CD4-positive, alpha-beta T cell (primary cell): ENCODE results near the gene PLOD1. TPM values are rescaled to one million over a fixed set of nuclear protein-coding genes. Genes with fewer than 3 reads are reported as not detected.

Experiments used
- ATAC-seq: fragments of 200-7000 bp; cut with Tn5 transposase; one replicate; pipeline ENCODE4 v1.10.0; 2022; ENCODE audit warnings: mild to moderate bottlenecking; ENCODE audit not compliant: poor library complexity
- CTCF ChIA-PET: fragments of 350-600 bp; sonication (Branson Sonifier 250); formaldehyde crosslinking; loops from one replicate; lab custom pipeline; 2021; ENCODE audit warnings: antibody characterized with exemption, inconsistent platforms; lab: Charles Lee
- POLR2A ChIA-PET: fragments of 350-600 bp; sonication (Branson Sonifier 250); formaldehyde crosslinking; loops from one replicate; lab custom pipeline; 2021; ENCODE audit warnings: antibody characterized with exemption, inconsistent platforms; lab: Charles Lee
- DNase-seq, 14 experiments: peaks; one replicate each; pipeline ENCODE4 v3.0.0-alpha.2; 2013 to 2020; ENCODE audit warnings: mixed read lengths in 2 of 14
- H3K27ac ChIP-seq, 2 donors: one replicate each; pipeline versions ENCODE4 v1.5.1 to v1.7.0; 2013; ENCODE audit warnings: low read length in 2 of 2, low read depth in 1 of 2, mild to moderate bottlenecking in 1 of 2
- H3K27me3 ChIP-seq, 2 experiments: 1 replicate in 1 of 2; 2 replicates in 1 of 2; pipeline versions ENCODE4 v1.6.1 to v1.7.0; 2013; ENCODE audit warnings: low read length in 2 of 2, control low read depth in 1 of 2, mild to moderate bottlenecking in 1 of 2, moderate library complexity in 1 of 2; ENCODE audit not compliant: insufficient read depth in 2 of 2, control insufficient read depth in 1 of 2
- H3K36me3 ChIP-seq: one replicate; pipeline ENCODE4 v1.6.1; 2013; ENCODE audit warnings: low read length, control low read depth; ENCODE audit not compliant: insufficient read depth
- H3K4me1 ChIP-seq: one replicate; pipeline ENCODE4 v1.6.1; 2013; ENCODE audit warnings: low read length, control low read depth; ENCODE audit not compliant: insufficient read depth
- H3K4me3 ChIP-seq: one replicate; pipeline ENCODE4 v1.5.1; 2013; ENCODE audit warnings: mild to moderate bottlenecking, low read length, moderate library complexity
- H3K9me3 ChIP-seq, 2 experiments: 1 replicate in 1 of 2; 2 replicates in 1 of 2; pipeline versions ENCODE4 v1.6.1 to v1.7.0; 2013; ENCODE audit warnings: low read length in 2 of 2, mild to moderate bottlenecking in 2 of 2, control low read depth in 1 of 2, moderate library complexity in 1 of 2; ENCODE audit not compliant: control insufficient read depth in 1 of 2, insufficient read depth in 1 of 2
- H3K27ac Mint-ChIP-seq: one replicate; pipeline ENCODE4 v1.8.0; 2020; ENCODE audit warnings: mixed read lengths
- H3K27me3 Mint-ChIP-seq: one replicate; pipeline ENCODE4 v1.8.0; 2021; ENCODE audit warnings: mixed read lengths
- H3K36me3 Mint-ChIP-seq: one replicate; pipeline ENCODE4 v1.8.0; 2021; ENCODE audit warnings: low read depth, mixed read lengths
- H3K4me1 Mint-ChIP-seq: one replicate; pipeline ENCODE4 v1.8.0; 2021; ENCODE audit warnings: low read depth, mixed read lengths
- H3K4me3 Mint-ChIP-seq: one replicate; pipeline ENCODE4 v1.8.0; 2020; ENCODE audit warnings: mild to moderate bottlenecking, mixed read lengths
- H3K9me3 Mint-ChIP-seq: one replicate; pipeline ENCODE4 v1.8.0; 2020; ENCODE audit warnings: mixed read lengths
- intact Hi-C, 2 experiments: fragments of 100-400 bp; cut with DNase I in 1 of 2; cut with micrococcal nuclease in 1 of 2; formaldehyde crosslinking; loops; one replicate each; pipeline versions ENCODE4 v1.15.1 to v1.9.0; 2023 to 2025; cut with DNase I, micrococcal nuclease
- polyA plus RNA-seq, 2 donors: library from polyadenylated mRNA; unstranded; fragments of 120-200 nt; gene quantifications; one replicate each; pipeline ENCODE4 v1.2.1, GENCODE V29; 2013
- total RNA-seq, 174 experiments: library from RNA in 2 of 174; stranded (reverse) in 2 of 174; gene quantifications; one replicate each; pipeline ENCODE4 v1.2.3 and lab custom pipeline; 2021 to 2026
- TF ChIP-seq, protein P1 (sequence below): fragments of 200-600 bp; IDR thresholded peaks from one replicate; pipeline ENCODE4 v1.8.0; 2022; ENCODE audit warnings: antibody characterized with exemption, mild to moderate bottlenecking

PLOD1 gene
- total RNA-seq: 1 to 10 TPM; 1.6 to 1.8 TPM
- polyA plus RNA-seq (2013, experiment 1 of 2): 7.7 TPM
- polyA plus RNA-seq (2013, experiment 2 of 2): 10.7 TPM
- 0.59 to 36.7 (median 3.2) reads per million in 172 experiments for total RNA-seq (lab: John Stamatoyannopoulos, UW)

GRCh38 chr1:11934302-11935056 is at the start of gene PLOD1:
Gene PLOD1, plus strand, starts transcription at chr1:11934717. Its CDS starts 63 bp downstream, at chr1:11934780.
- TF ChIP-seq, protein P1, sequence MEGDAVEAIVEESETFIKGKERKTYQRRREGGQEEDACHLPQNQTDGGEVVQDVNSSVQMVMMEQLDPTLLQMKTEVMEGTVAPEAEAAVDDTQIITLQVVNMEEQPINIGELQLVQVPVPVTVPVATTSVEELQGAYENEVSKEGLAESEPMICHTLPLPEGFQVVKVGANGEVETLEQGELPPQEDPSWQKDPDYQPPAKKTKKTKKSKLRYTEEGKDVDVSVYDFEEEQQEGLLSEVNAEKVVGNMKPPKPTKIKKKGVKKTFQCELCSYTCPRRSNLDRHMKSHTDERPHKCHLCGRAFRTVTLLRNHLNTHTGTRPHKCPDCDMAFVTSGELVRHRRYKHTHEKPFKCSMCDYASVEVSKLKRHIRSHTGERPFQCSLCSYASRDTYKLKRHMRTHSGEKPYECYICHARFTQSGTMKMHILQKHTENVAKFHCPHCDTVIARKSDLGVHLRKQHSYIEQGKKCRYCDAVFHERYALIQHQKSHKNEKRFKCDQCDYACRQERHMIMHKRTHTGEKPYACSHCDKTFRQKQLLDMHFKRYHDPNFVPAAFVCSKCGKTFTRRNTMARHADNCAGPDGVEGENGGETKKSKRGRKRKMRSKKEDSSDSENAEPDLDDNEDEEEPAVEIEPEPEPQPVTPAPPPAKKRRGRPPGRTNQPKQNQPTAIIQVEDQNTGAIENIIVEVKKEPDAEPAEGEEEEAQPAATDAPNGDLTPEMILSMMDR: no peak
- POLR2A ChIA-PET: interaction anchor here (1.0 to 3.0 kb wide), 3 partner anchors 8 to 46 kb away, joined by 3 to 35 read pairs (median 3); partner anchors contain the start of genes KIAA2013 and MFN2
- intact Hi-C loops: loop anchor here in 1 of 2 experiments (2.0 kb wide), 1 partner anchor 46 kb away; the partner anchor contains the start of gene MFN2
- peaks cover 16% of the 10 kb centered on the region for H3K4me1 ChIP-seq
- ATAC-seq (peak; percentile 100), DNase-seq (peak; percentile 72 to 94 (median 87))
- Mint-ChIP-seq H3K9me3 (no peaks in the 10 kb centered on the region), H3K4me1 (no peaks in the 10 kb centered on the region), H3K27me3 (no peaks in the 10 kb centered on the region), H3K27ac (no peak within 1 kb of the TSS), H3K36me3 (no peaks in the 10 kb centered on the region), H3K4me3 (peak within 1 kb of the TSS; percentile 85)
- H3K27me3 ChIP-seq: no peaks in the 10 kb centered on the region
- peak within 1 kb of the TSS; percentile 64 for H3K4me3 ChIP-seq
- no peak within 1 kb of the TSS for H3K27ac ChIP-seq
- CTCF ChIA-PET: no interaction called here
- H3K9me3 ChIP-seq: no peaks in the 10 kb centered on the region
- H3K36me3 ChIP-seq: no peaks in the 10 kb centered on the region

DNA sequence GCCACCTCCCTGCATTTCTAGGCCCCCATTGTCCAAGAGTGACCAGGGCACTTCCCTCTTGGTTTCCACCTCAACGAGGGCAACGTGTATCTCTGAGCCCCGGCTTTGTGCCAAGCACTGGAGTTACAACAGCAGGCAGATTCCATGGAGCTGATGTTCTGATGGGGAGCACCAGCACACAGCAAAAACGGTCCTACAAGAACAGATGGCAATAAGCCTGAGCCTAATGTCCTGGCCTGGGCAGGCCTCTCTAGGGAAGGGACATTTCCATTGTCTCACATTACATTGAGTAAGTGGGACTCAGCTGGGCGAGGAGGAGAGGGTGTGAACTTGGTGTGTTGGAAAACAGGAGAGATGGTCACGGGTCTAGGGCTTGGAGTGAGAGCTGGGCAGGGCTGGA is 48.6 kb upstream of the PLOD1 start:
- POLR2A ChIA-PET: no interaction called here
- Mint-ChIP-seq H3K4me1 (no peaks in the 10 kb centered on the region), H3K36me3 (no peaks in the 10 kb centered on the region), H3K27ac (no peak overlapping the region), H3K9me3 (no peaks in the 10 kb centered on the region), H3K27me3 (peaks cover 5% of the 10 kb centered on the region), H3K4me3 (no peak overlapping the region)
- Histone ChIP-seq H3K4me1 (no peaks in the 10 kb centered on the region), H3K4me3 (no peak overlapping the region), H3K36me3 (no peaks in the 10 kb centered on the region), H3K27me3 (no peaks in the 10 kb centered on the region), H3K9me3 (peaks cover 0 to 7% of the 10 kb centered on the region in 2 experiments), H3K27ac (no peak overlapping the region)
- intact Hi-C loops: no loop called here
- CTCF ChIA-PET: no interaction called here
- ATAC-seq (no peak), DNase-seq (no peak)
- TF ChIP-seq, protein P1: no peak

DNA sequence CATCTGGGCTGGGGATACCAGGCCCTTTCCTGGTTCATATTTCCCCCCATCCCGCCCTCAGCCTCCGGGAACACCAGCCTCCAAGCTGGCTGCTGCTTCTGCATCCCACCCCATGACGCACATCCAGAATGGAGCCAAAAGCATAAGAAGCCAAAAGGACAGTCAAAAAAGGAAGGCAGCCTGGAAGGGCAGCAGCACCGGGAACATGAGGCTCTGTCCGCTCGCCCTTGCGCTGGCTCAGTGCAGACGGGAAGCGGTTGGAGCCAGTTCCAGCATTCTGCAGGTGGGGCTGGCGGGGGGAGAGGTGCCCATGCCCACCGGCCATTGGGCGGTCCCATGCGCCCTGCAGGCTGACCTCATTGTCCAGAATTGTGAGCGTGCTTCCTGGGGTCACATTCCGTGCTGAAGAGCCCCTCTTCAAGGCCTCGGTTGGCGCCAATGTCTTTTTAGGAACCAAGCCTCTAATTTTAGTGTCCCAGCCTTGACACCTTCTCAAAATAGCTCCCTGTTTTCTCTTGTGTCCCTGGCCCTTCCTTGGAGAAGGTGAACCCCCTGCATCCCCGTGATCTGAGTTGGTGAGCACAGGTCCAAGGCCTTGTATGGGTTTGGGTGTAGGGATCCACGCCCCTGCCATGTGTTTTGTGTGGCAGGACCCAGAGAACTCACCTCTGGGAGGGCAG is 47.4 kb upstream of the PLOD1 start:
- no peaks in the 10 kb centered on the region for H3K4me1 Mint-ChIP-seq
- POLR2A ChIA-PET: interaction anchor here (0.6 to 0.8 kb wide), 2 partner anchors 21 to 517 kb away, joined by 3 to 4 read pairs; no protein-coding TSS in a partner anchor
- ATAC-seq: no peak

More for the DNA sequence above, 47.4 kb upstream of the PLOD1 start:
- TF ChIP-seq, protein P1: no peak
- Mint-ChIP-seq H3K4me3 (no peak overlapping the region), H3K36me3 (no peaks in the 10 kb centered on the region), H3K9me3 (no peaks in the 10 kb centered on the region), H3K27ac (no peak overlapping the region), H3K27me3 (peaks cover 7% of the 10 kb centered on the region)
- H3K27me3 ChIP-seq: no peaks in the 10 kb centered on the region
- intact Hi-C loops: no loop called here
- no peaks in the 10 kb centered on the region for H3K4me1 ChIP-seq
- H3K4me3 ChIP-seq: no peak overlapping the region
- CTCF ChIA-PET: interaction anchor here (0.9 kb wide), 1 partner anchor 21 kb away, joined by 4 read pairs; no protein-coding TSS in a partner anchor
- no peak overlapping the region for H3K27ac ChIP-seq
- peaks cover 0 to under 1% of the 10 kb centered on the region in 2 experiments for H3K9me3 ChIP-seq
- no peak for DNase-seq
- H3K36me3 ChIP-seq: no peaks in the 10 kb centered on the region
